ENCODE results near the gene MUC6.

Gene MUC6

GRCh38 chr11:1072116-1072820 is 35.8 kb upstream of the MUC6 start:
- DNase-seq, result no peak
- Histone ChIP-seq H3K4me3 (ENCODE audit: insufficient read depth, low read depth, low read length, poor library complexity, severe bottlenecking) (no peak overlapping the region), H3K27ac (ENCODE audit: insufficient read depth, low read length, poor library complexity, severe bottlenecking) (no peak overlapping the region), H3K4me1 (ENCODE audit: control insufficient read depth, insufficient read depth, low read length, poor library complexity, severe bottlenecking) (no peaks in the 10 kb centered on the region), H3K27me3 (replicated peaks; ENCODE audit: control insufficient read depth, insufficient read depth, low read length, poor library complexity, severe bottlenecking) (no peaks in the 10 kb centered on the region), H3K36me3 (ENCODE audit: control insufficient read depth, insufficient read depth, low read length) (no peaks in the 10 kb centered on the region), H3K9me3 (ENCODE audit: control insufficient read depth, low read length) (no peaks in the 10 kb centered on the region)

- no peak for DNase-seq
- Histone ChIP-seq H3K36me3 (ENCODE audit: control insufficient read depth, insufficient read depth, low read length) (no peaks in the 10 kb centered on the region), H3K4me1 (ENCODE audit: control insufficient read depth, insufficient read depth, low read length, poor library complexity, severe bottlenecking) (no peaks in the 10 kb centered on the region), H3K27me3 (replicated peaks; ENCODE audit: control insufficient read depth, insufficient read depth, low read length, poor library complexity, severe bottlenecking) (no peaks in the 10 kb centered on the region), H3K27ac (ENCODE audit: insufficient read depth, low read length, poor library complexity, severe bottlenecking) (no peak overlapping the region), H3K4me3 (ENCODE audit: insufficient read depth, low read depth, low read length, poor library complexity, severe bottlenecking) (no peak overlapping the region), H3K9me3 (ENCODE audit: control insufficient read depth, low read length) (no peaks in the 10 kb centered on the region)
Measured at GRCh38 chr11:1071571-1072115, 35.1 kb upstream of the MUC6 start.

GRCh38 chr11:1070594-1071462 is 34.3 kb upstream of the MUC6 start:
- DNase-seq, result no peak
- H3K27ac ChIP-seq (ENCODE audit: insufficient read depth, low read length, poor library complexity, severe bottlenecking), result no peak overlapping the region
- H3K4me3 ChIP-seq (ENCODE audit: insufficient read depth, low read depth, low read length, poor library complexity, severe bottlenecking), result no peak overlapping the region
- no peaks in the 10 kb centered on the region for H3K27me3 ChIP-seq (replicated peaks; ENCODE audit: control insufficient read depth, insufficient read depth, low read length, poor library complexity, severe bottlenecking)
- H3K36me3 ChIP-seq (ENCODE audit: control insufficient read depth, insufficient read depth, low read length), result no peaks in the 10 kb centered on the region
- no peaks in the 10 kb centered on the region for H3K9me3 ChIP-seq (ENCODE audit: control insufficient read depth, low read length)
- H3K4me1 ChIP-seq (ENCODE audit: control insufficient read depth, insufficient read depth, low read length, poor library complexity, severe bottlenecking), result no peaks in the 10 kb centered on the region

- H3K4me3 ChIP-seq (ENCODE audit: insufficient read depth, low read depth, low read length, poor library complexity, severe bottlenecking), result no peak overlapping the region
- H3K9me3 ChIP-seq (ENCODE audit: control insufficient read depth, low read length), result no peaks in the 10 kb centered on the region
- H3K4me1 ChIP-seq (ENCODE audit: control insufficient read depth, insufficient read depth, low read length, poor library complexity, severe bottlenecking), result no peaks in the 10 kb centered on the region
- no peak overlapping the region for H3K27ac ChIP-seq (ENCODE audit: insufficient read depth, low read length, poor library complexity, severe bottlenecking)
- no peak for DNase-seq
- no peaks in the 10 kb centered on the region for H3K36me3 ChIP-seq (ENCODE audit: control insufficient read depth, insufficient read depth, low read length)
- no peaks in the 10 kb centered on the region for H3K27me3 ChIP-seq (replicated peaks; ENCODE audit: control insufficient read depth, insufficient read depth, low read length, poor library complexity, severe bottlenecking)
Measured at GRCh38 chr11:1069740-1070139, 33.2 kb upstream of the MUC6 start.

- Histone ChIP-seq H3K36me3 (ENCODE audit: control insufficient read depth, insufficient read depth, low read length) (no peaks in the 10 kb centered on the region), H3K27me3 (replicated peaks; ENCODE audit: control insufficient read depth, insufficient read depth, low read length, poor library complexity, severe bottlenecking) (no peaks in the 10 kb centered on the region), H3K4me1 (ENCODE audit: control insufficient read depth, insufficient read depth, low read length, poor library complexity, severe bottlenecking) (no peaks in the 10 kb centered on the region), H3K9me3 (ENCODE audit: control insufficient read depth, low read length) (no peaks in the 10 kb centered on the region), H3K4me3 (ENCODE audit: insufficient read depth, low read depth, low read length, poor library complexity, severe bottlenecking) (no peak overlapping the region), H3K27ac (ENCODE audit: insufficient read depth, low read length, poor library complexity, severe bottlenecking) (no peak overlapping the region)
- DNase-seq, result no peak
Measured at GRCh38 chr11:1067812-1068496, 31.4 kb upstream of the MUC6 start.

- no peaks in the 10 kb centered on the region for H3K9me3 ChIP-seq (ENCODE audit: control insufficient read depth, low read length)
- H3K4me1 ChIP-seq (ENCODE audit: control insufficient read depth, insufficient read depth, low read length, poor library complexity, severe bottlenecking), result no peaks in the 10 kb centered on the region
- no peak for DNase-seq
- no peaks in the 10 kb centered on the region for H3K27me3 ChIP-seq (replicated peaks; ENCODE audit: control insufficient read depth, insufficient read depth, low read length, poor library complexity, severe bottlenecking)
- no peak overlapping the region for H3K4me3 ChIP-seq (ENCODE audit: insufficient read depth, low read depth, low read length, poor library complexity, severe bottlenecking)
- no peaks in the 10 kb centered on the region for H3K36me3 ChIP-seq (ENCODE audit: control insufficient read depth, insufficient read depth, low read length)
- H3K27ac ChIP-seq (ENCODE audit: insufficient read depth, low read length, poor library complexity, severe bottlenecking), result no peak overlapping the region
Measured at GRCh38 chr11:1064167-1064566, 27.6 kb upstream of the MUC6 start.

- H3K4me3 ChIP-seq (ENCODE audit: insufficient read depth, low read depth, low read length, poor library complexity, severe bottlenecking), result no peak overlapping the region
- H3K36me3 ChIP-seq (ENCODE audit: control insufficient read depth, insufficient read depth, low read length), result no peaks in the 10 kb centered on the region
- H3K27ac ChIP-seq (ENCODE audit: insufficient read depth, low read length, poor library complexity, severe bottlenecking), result no peak overlapping the region
- H3K27me3 ChIP-seq (replicated peaks; ENCODE audit: control insufficient read depth, insufficient read depth, low read length, poor library complexity, severe bottlenecking), result no peaks in the 10 kb centered on the region
- H3K4me1 ChIP-seq (ENCODE audit: control insufficient read depth, insufficient read depth, low read length, poor library complexity, severe bottlenecking), result no peaks in the 10 kb centered on the region
- H3K9me3 ChIP-seq (ENCODE audit: control insufficient read depth, low read length), result no peaks in the 10 kb centered on the region
- DNase-seq, result no peak
Measured at GRCh38 chr11:1062075-1062820, 25.7 kb upstream of the MUC6 start.

- DNase-seq, result no peak
Measured at GRCh38 chr11:1060852-1061616, 24.5 kb upstream of the MUC6 start.

GRCh38 chr11:1060410-1060809 is 23.9 kb upstream of the MUC6 start:
- Histone ChIP-seq H3K4me3 (ENCODE audit: insufficient read depth, low read depth, low read length, poor library complexity, severe bottlenecking) (no peak overlapping the region), H3K9me3 (ENCODE audit: control insufficient read depth, low read length) (no peaks in the 10 kb centered on the region), H3K27me3 (replicated peaks; ENCODE audit: control insufficient read depth, insufficient read depth, low read length, poor library complexity, severe bottlenecking) (no peaks in the 10 kb centered on the region), H3K27ac (ENCODE audit: insufficient read depth, low read length, poor library complexity, severe bottlenecking) (no peak overlapping the region), H3K36me3 (ENCODE audit: control insufficient read depth, insufficient read depth, low read length) (no peaks in the 10 kb centered on the region), H3K4me1 (ENCODE audit: control insufficient read depth, insufficient read depth, low read length, poor library complexity, severe bottlenecking) (no peaks in the 10 kb centered on the region)
- DNase-seq, result no peak

More at GRCh38 chr11:1060852-1061616, 24.5 kb upstream of the MUC6 start:
- Histone ChIP-seq H3K27me3 (replicated peaks; ENCODE audit: control insufficient read depth, insufficient read depth, low read length, poor library complexity, severe bottlenecking) (no peaks in the 10 kb centered on the region), H3K4me3 (ENCODE audit: insufficient read depth, low read depth, low read length, poor library complexity, severe bottlenecking) (no peak overlapping the region), H3K9me3 (ENCODE audit: control insufficient read depth, low read length) (no peaks in the 10 kb centered on the region), H3K36me3 (ENCODE audit: control insufficient read depth, insufficient read depth, low read length) (no peaks in the 10 kb centered on the region), H3K4me1 (ENCODE audit: control insufficient read depth, insufficient read depth, low read length, poor library complexity, severe bottlenecking) (no peaks in the 10 kb centered on the region), H3K27ac (ENCODE audit: insufficient read depth, low read length, poor library complexity, severe bottlenecking) (no peak overlapping the region)

All from effector memory CD4-positive, alpha-beta T cell (primary cell).